ENCODE results near the gene SLC35A3.
"Not testable (repeated sequence)": the region's sequence is repeated elsewhere in the genome, so short reads cannot be mapped to it uniquely, and the experiment has no call there.

SLC35A3 gene

GRCh38 chr1:99975529-99975928, 5.7 kb downstream of the SLC35A3 start:
- DNase-seq (ENCODE audit: low read depth): no peak
- TF ChIP-seq CTCF (IDR thresholded peaks at IDR 0.05; ENCODE audit: insufficient read depth, low read depth, low read length, missing control alignments): no peak
- no peak overlapping the region for H3K4me3 ChIP-seq (ENCODE audit: low read length)

GRCh38 chr1:99977326-99977725, 7.5 kb downstream of the SLC35A3 start:
- not testable (repeated sequence) for H3K4me3 ChIP-seq (ENCODE audit: low read length); DNase-seq (ENCODE audit: low read depth)

DNA sequence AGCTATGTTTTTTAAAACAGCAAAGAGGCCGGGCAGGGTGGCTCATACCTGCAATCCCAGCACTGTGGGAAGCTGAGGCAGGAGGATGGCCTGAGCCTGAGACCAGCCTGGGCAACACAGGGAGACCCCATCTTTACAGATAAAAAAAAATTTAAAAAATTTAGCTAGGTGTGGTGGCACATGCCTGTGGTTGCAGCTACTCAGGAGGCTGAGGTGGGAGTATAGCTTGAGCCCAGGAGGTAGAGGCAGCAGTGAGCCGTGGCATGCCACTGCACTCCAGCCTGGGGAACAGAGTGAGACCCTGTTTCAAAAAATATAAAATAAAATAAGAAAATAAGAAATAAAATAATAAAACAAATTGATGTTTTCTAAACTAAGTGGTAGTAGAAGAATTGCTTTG, 8.4 kb downstream of the SLC35A3 start:
- no peak overlapping the region for H3K4me3 ChIP-seq (ENCODE audit: low read length)
- DNase-seq (ENCODE audit: low read depth): no peak
- TF ChIP-seq CTCF (IDR thresholded peaks at IDR 0.05; ENCODE audit: insufficient read depth, low read depth, low read length, missing control alignments): no peak

DNA sequence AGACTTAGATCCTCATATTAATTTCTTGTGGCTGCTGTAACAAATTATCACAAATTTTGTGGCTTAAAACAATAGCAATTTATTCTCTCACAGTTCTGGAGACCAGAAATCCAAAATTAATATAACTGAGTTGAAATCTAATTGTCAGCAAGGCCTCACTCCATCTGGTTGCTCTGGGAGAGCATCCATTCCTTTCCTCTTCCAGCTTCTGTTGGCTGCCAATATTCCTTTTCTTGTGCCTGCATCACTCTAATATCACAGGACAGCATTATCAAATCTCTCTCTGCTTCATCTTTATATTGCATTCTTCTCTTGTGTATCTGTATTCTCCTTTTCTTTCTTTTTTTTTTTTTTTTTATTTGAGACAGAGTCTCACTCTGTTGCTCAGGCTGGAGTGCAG, 9.3 kb downstream of the SLC35A3 start:
- TF ChIP-seq CTCF (IDR thresholded peaks at IDR 0.05; ENCODE audit: insufficient read depth, low read depth, low read length, missing control alignments): no peak
- no peak for DNase-seq (ENCODE audit: low read depth)

GRCh38 chr1:99980928-99981327, 11.1 kb downstream of the SLC35A3 start:
- no peak overlapping the region for H3K4me3 ChIP-seq (ENCODE audit: low read length)
- no peak for TF ChIP-seq CTCF (IDR thresholded peaks at IDR 0.05; ENCODE audit: insufficient read depth, low read depth, low read length, missing control alignments)
- no peak for DNase-seq (ENCODE audit: low read depth)

More for the DNA sequence above, 9.3 kb downstream of the SLC35A3 start:
- H3K4me3 ChIP-seq (ENCODE audit: low read length): no peak overlapping the region

DNA sequence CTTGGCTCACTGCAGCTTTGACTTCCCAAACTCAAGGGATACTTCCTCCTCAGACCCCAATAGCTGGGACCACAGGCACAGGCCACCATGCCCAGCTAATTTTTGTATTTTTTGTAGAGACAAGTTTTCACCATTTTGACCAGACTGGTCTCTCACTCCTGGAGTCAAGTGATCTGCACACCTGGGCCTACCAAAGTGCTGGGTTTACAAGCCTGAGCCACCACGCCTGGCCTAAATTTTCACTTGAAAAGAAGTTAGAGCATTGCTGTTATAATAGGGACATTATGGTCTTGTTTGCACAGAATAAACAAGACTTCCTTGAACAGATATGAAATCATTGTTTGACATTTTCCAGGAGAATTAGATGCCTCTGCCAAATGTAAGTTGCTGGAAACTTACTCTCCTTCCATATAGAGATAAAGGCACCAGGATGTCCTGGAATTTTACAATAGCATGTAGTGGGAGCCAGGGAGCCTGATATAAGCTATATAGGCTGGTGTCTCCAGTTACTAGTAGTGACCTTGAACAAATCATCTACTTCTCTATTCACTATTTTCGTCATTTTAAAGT, 16.9 kb downstream of the SLC35A3 start:
- no peak overlapping the region for H3K4me3 ChIP-seq (ENCODE audit: low read length)
- no peak for DNase-seq (ENCODE audit: low read depth)
- no peak for TF ChIP-seq CTCF (IDR thresholded peaks at IDR 0.05; ENCODE audit: insufficient read depth, low read depth, low read length, missing control alignments)

- no peak overlapping the region for H3K4me3 ChIP-seq (ENCODE audit: low read length)
- no peak for DNase-seq (ENCODE audit: low read depth)
- TF ChIP-seq CTCF (IDR thresholded peaks at IDR 0.05; ENCODE audit: insufficient read depth, low read depth, low read length, missing control alignments): no peak
Observed at GRCh38 chr1:99988210-99988765, 18.5 kb downstream of the SLC35A3 start.

Data from epithelial cell of esophagus (primary cell).